ENCODE measurements around the gene GNAI3. TPM values are rescaled to one million over a fixed set of nuclear protein-coding genes. Genes with fewer than 3 reads are reported as not detected.

GNAI3 gene
- total and polyA plus RNA-seq, 2 of the 13 experiments (the other 11 are each of a cell fraction or from before 2014, with no cell fraction given), result 4.3 to 9.0 TPM

GRCh38 chr1:109530457-109531087 is 17.8 kb upstream of the GNAI3 start:
- WGBS (ENCODE audit: low lambda C conversion rate), result 16% methylated on average over 6 of the region's 13 CpGs
- peaks cover 7 to 58% of the 10 kb centered on the region in 2 experiments; a peak in 4 of 5 replicates for H3K27me3 ChIP-seq (ENCODE audit: control insufficient read depth in 1 of 2, insufficient read depth in 2 of 2, low read length in 2 of 2)

More at GRCh38 chr1:109530457-109531087, 17.8 kb upstream of the GNAI3 start:
- POLR2A ChIA-PET, result interaction anchor here (1.3 to 4.4 kb wide), 4 partner anchors 18 to 47 kb away, joined by 3 to 18 read pairs (median 8); partner anchors contain the start of genes CYB561D1 and GNAI3
- TF ChIP-seq ZFX (CRISPR knock-in tag; IDR thresholded peaks at IDR 0.05; ENCODE audit: low read depth), result peak; percentile 59
- TF ChIP-seq FOXC1 (CRISPR knock-in tag; IDR thresholded peaks at IDR 0.05; ENCODE audit: borderline replicate concordance), result no peak
- TF ChIP-seq, protein P1, sequence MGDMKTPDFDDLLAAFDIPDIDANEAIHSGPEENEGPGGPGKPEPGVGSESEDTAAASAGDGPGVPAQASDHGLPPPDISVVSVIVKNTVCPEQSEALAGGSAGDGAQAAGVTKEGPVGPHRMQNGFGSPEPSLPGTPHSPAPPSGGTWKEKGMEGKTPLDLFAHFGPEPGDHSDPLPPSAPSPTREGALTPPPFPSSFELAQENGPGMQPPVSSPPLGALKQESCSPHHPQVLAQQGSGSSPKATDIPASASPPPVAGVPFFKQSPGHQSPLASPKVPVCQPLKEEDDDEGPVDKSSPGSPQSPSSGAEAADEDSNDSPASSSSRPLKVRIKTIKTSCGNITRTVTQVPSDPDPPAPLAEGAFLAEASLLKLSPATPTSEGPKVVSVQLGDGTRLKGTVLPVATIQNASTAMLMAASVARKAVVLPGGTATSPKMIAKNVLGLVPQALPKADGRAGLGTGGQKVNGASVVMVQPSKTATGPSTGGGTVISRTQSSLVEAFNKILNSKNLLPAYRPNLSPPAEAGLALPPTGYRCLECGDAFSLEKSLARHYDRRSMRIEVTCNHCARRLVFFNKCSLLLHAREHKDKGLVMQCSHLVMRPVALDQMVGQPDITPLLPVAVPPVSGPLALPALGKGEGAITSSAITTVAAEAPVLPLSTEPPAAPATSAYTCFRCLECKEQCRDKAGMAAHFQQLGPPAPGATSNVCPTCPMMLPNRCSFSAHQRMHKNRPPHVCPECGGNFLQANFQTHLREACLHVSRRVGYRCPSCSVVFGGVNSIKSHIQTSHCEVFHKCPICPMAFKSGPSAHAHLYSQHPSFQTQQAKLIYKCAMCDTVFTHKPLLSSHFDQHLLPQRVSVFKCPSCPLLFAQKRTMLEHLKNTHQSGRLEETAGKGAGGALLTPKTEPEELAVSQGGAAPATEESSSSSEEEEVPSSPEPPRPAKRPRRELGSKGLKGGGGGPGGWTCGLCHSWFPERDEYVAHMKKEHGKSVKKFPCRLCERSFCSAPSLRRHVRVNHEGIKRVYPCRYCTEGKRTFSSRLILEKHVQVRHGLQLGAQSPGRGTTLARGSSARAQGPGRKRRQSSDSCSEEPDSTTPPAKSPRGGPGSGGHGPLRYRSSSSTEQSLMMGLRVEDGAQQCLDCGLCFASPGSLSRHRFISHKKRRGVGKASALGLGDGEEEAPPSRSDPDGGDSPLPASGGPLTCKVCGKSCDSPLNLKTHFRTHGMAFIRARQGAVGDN (CRISPR knock-in tag; IDR thresholded peaks at IDR 0.05), result peak; percentile 28; the same call in 1 of the 2 replicates
- H3K4me2 ChIP-seq (ENCODE audit: low read depth, low read length), result peak overlapping the region; percentile 50
- no peak overlapping the region for H3K27ac ChIP-seq (ENCODE audit: extremely low read length, insufficient read depth, low read length)
- no peaks in the 10 kb centered on the region for H3K79me2 ChIP-seq (ENCODE audit: insufficient read depth, low read length)
- DNase-seq (ENCODE audit: low spot score) (no peak), ATAC-seq (peak; percentile 10), FAIRE-seq (no peak)
- CTCF ChIA-PET (ENCODE audit: low intra/inter-chr PET ratio, low total read pairs), result interaction anchor here (3.9 to 4.5 kb wide), 2 partner anchors 32 to 40 kb away, joined by 45 to 81 read pairs; no protein-coding TSS in a partner anchor
- no peaks in the 10 kb centered on the region for H4K20me1 ChIP-seq (ENCODE audit: insufficient read depth, low read length)
- BruUV-seq (replicated peaks), result no TSS peak
- no peak overlapping the region for H2AFZ ChIP-seq (ENCODE audit: low read length)
- no peaks in the 10 kb centered on the region for H3K9me3 ChIP-seq (ENCODE audit: low read length)
- H3K4me1 ChIP-seq (ENCODE audit: insufficient read depth, low read length), result peaks cover 18% of the 10 kb centered on the region; the same call in 1 of the 2 replicates
- peak overlapping the region in 1 of 3 experiments; percentile 8; a peak in 1 of 6 replicates for H3K4me3 ChIP-seq (replicated peaks in 1 of 3; ENCODE audit: insufficient read depth in 1 of 3, low read depth in 2 of 3, low read length in 3 of 3)
- H3K9ac ChIP-seq (ENCODE audit: insufficient read depth, low read depth, low read length), result no peak overlapping the region
- in situ Hi-C loops (cut with HindIII; ENCODE audit: extremely low pct_ligation_motif_present, low pct_unique_long_range_greater_than_20kb), result loop anchor here (5.0 to 10.0 kb wide), 2 partner anchors 38 to 266 kb away; partner anchors contain the start of gene CYB561D1
- no peaks in the 10 kb centered on the region for H3K36me3 ChIP-seq (replicated peaks in 1 of 2; ENCODE audit: control insufficient read depth in 1 of 2, insufficient read depth in 2 of 2, low read length in 2 of 2)
- intact Hi-C loops (cut with micrococcal nuclease; ENCODE audit: unreplicated experiment), result no loop called here
